ENCODE measurements around the gene MIOX.

DNA sequence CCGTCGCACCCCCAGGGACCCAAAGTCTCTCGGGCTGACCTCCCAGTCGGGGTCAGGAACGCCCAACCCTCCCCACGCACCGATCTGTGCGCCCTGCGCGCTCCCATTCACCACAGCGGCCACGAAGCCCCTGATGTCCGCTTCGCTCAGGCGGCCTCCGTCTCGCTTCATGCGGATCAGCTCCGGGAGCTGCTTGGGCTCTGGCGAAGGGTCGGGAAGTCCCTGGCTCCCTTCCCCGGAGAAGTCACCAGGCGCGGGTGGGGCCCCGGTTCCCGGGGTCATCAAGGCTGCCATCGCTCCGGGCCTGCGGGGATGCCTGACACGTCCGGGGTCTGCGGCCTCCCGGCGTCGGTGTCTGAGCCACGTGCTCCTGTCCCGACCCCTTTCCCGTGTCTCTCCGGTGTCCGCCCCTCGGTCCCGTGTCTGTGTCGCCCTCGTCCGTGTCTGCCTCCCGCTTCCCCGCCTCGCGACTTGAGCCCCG lies 42.8 kb downstream of the MIOX start:
- TF ChIP-seq, protein P1, sequence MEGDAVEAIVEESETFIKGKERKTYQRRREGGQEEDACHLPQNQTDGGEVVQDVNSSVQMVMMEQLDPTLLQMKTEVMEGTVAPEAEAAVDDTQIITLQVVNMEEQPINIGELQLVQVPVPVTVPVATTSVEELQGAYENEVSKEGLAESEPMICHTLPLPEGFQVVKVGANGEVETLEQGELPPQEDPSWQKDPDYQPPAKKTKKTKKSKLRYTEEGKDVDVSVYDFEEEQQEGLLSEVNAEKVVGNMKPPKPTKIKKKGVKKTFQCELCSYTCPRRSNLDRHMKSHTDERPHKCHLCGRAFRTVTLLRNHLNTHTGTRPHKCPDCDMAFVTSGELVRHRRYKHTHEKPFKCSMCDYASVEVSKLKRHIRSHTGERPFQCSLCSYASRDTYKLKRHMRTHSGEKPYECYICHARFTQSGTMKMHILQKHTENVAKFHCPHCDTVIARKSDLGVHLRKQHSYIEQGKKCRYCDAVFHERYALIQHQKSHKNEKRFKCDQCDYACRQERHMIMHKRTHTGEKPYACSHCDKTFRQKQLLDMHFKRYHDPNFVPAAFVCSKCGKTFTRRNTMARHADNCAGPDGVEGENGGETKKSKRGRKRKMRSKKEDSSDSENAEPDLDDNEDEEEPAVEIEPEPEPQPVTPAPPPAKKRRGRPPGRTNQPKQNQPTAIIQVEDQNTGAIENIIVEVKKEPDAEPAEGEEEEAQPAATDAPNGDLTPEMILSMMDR (IDR thresholded peaks at IDR 0.05) = no peak
- TF ChIP-seq POLR2A (IDR thresholded peaks at IDR 0.05) = no peak
